ENCODE results near the gene SCD5.

Gene SCD5

GRCh38 chr4:82739287-82740190 lies 59.1 kb downstream of the SCD5 start:
- no peak overlapping the region for H2AK5ac ChIP-seq (ENCODE audit: low read depth, low read length)
- H3K36me3 ChIP-seq (replicated peaks in 1 of 2; ENCODE audit: control insufficient read depth in 2 of 2, insufficient read depth in 2 of 2, low read length in 2 of 2): peaks cover 0 to 7% of the 10 kb centered on the region in 2 donors
- H2BK15ac ChIP-seq (ENCODE audit: low read length): no peak overlapping the region
- peaks cover 0 to 2% of the 10 kb centered on the region in 2 donors for H3K4me1 ChIP-seq (ENCODE audit: control insufficient read depth in 2 of 2, insufficient read depth in 1 of 2, low read depth in 1 of 2, low read length in 2 of 2)
- no peak overlapping the region for H2BK120ac ChIP-seq (ENCODE audit: low read depth, low read length)
- no peaks in the 10 kb centered on the region for H3K79me1 ChIP-seq (ENCODE audit: low read depth, low read length)
- H3K27me3 ChIP-seq (ENCODE audit: control insufficient read depth in 3 of 3, insufficient read depth in 3 of 3, low read depth in 1 of 3, low read length in 3 of 3): no peaks in the 10 kb centered on the region
- H3K9me3 ChIP-seq (replicated peaks in 1 of 2; ENCODE audit: control insufficient read depth in 2 of 2, insufficient read depth in 1 of 2, low read depth in 1 of 2, low read length in 2 of 2): no peaks in the 10 kb centered on the region
- no peak overlapping the region for H3K14ac ChIP-seq (ENCODE audit: low read length)
- H3K9ac ChIP-seq (ENCODE audit: low read depth, low read length, poor library complexity): no peak overlapping the region
- no peak overlapping the region for H3K4me2 ChIP-seq (ENCODE audit: insufficient read depth, low read length, poor library complexity, severe bottlenecking)
- H2AFZ ChIP-seq (ENCODE audit: low read length): no peak overlapping the region
- no peak overlapping the region for H3K23ac ChIP-seq (ENCODE audit: low read depth, low read length, poor library complexity)
- H3K4me3 ChIP-seq (ENCODE audit: low read length in 2 of 2): no peak overlapping the region
- no peak overlapping the region for H3K27ac ChIP-seq (replicated peaks; ENCODE audit: low read length)
- peak; percentile 53 for DNase-seq (ENCODE audit: low spot score)
- H3K4ac ChIP-seq (ENCODE audit: low read length): no peak overlapping the region
- H3K18ac ChIP-seq (ENCODE audit: low read length): no peak overlapping the region
- no peak overlapping the region for H2BK5ac ChIP-seq (ENCODE audit: low read length)
- no peak overlapping the region for H4K8ac ChIP-seq (ENCODE audit: low read depth, low read length)
- no CpG with 5 or more reads among the region's 23 CpGs for WGBS, 2 donors (ENCODE audit: extremely low coverage in 2 of 2, insufficient read length in 2 of 2, insufficient replicate concordance in 1 of 2)
- no peak overlapping the region for H2BK12ac ChIP-seq (ENCODE audit: low read length)
- H4K91ac ChIP-seq (ENCODE audit: low read depth, low read length, poor library complexity): no peak overlapping the region

- no peak overlapping the region for H4K8ac ChIP-seq (ENCODE audit: low read depth, low read length)
- H2AK5ac ChIP-seq (ENCODE audit: low read depth, low read length): no peak overlapping the region
- H3K79me1 ChIP-seq (ENCODE audit: low read depth, low read length): no peaks in the 10 kb centered on the region
- no peak overlapping the region for H3K4ac ChIP-seq (ENCODE audit: low read length)
- H2BK15ac ChIP-seq (ENCODE audit: low read length): no peak overlapping the region
- H3K9me3 ChIP-seq (replicated peaks in 1 of 2; ENCODE audit: control insufficient read depth in 2 of 2, insufficient read depth in 1 of 2, low read depth in 1 of 2, low read length in 2 of 2): peaks cover 0 to 2% of the 10 kb centered on the region in 2 donors
- H3K23ac ChIP-seq (ENCODE audit: low read depth, low read length, poor library complexity): no peak overlapping the region
- no peak overlapping the region for H2BK12ac ChIP-seq (ENCODE audit: low read length)
- DNase-seq (ENCODE audit: low spot score): no peak
- no peaks in the 10 kb centered on the region for H3K27me3 ChIP-seq (ENCODE audit: control insufficient read depth in 3 of 3, insufficient read depth in 3 of 3, low read depth in 1 of 3, low read length in 3 of 3)
- H3K9ac ChIP-seq (ENCODE audit: low read depth, low read length, poor library complexity): no peak overlapping the region
- peaks cover 2 to 7% of the 10 kb centered on the region in 2 donors for H3K36me3 ChIP-seq (replicated peaks in 1 of 2; ENCODE audit: control insufficient read depth in 2 of 2, insufficient read depth in 2 of 2, low read length in 2 of 2)
- H3K4me2 ChIP-seq (ENCODE audit: insufficient read depth, low read length, poor library complexity, severe bottlenecking): no peak overlapping the region
- H2BK5ac ChIP-seq (ENCODE audit: low read length): no peak overlapping the region
- no peak overlapping the region for H3K4me3 ChIP-seq (ENCODE audit: low read length in 2 of 2)
- no peak overlapping the region for H3K27ac ChIP-seq (replicated peaks; ENCODE audit: low read length)
- H4K91ac ChIP-seq (ENCODE audit: low read depth, low read length, poor library complexity): no peak overlapping the region
- no peak overlapping the region for H3K14ac ChIP-seq (ENCODE audit: low read length)
- H2AFZ ChIP-seq (ENCODE audit: low read length): no peak overlapping the region
- H2BK120ac ChIP-seq (ENCODE audit: low read depth, low read length): no peak overlapping the region
- peaks cover 0 to 2% of the 10 kb centered on the region in 2 donors for H3K4me1 ChIP-seq (ENCODE audit: control insufficient read depth in 2 of 2, insufficient read depth in 1 of 2, low read depth in 1 of 2, low read length in 2 of 2)
- no peak overlapping the region for H3K18ac ChIP-seq (ENCODE audit: low read length)
Measured at GRCh38 chr4:82737354-82737753, 61.2 kb downstream of the SCD5 start.

- Histone ChIP-seq H4K91ac (ENCODE audit: low read depth, low read length, poor library complexity) (no peak overlapping the region), H3K9me3 (replicated peaks in 1 of 2; ENCODE audit: control insufficient read depth in 2 of 2, insufficient read depth in 1 of 2, low read depth in 1 of 2, low read length in 2 of 2) (peaks cover 4 to 8% of the 10 kb centered on the region in 2 donors), H3K9ac (ENCODE audit: low read depth, low read length, poor library complexity) (no peak overlapping the region), H2BK5ac (ENCODE audit: low read length) (no peak overlapping the region), H3K4me3 (ENCODE audit: low read length in 2 of 2) (no peak overlapping the region), H4K8ac (ENCODE audit: low read depth, low read length) (no peak overlapping the region), H3K27me3 (ENCODE audit: control insufficient read depth in 3 of 3, insufficient read depth in 3 of 3, low read depth in 1 of 3, low read length in 3 of 3) (no peaks in the 10 kb centered on the region), H3K4me1 (ENCODE audit: control insufficient read depth in 2 of 2, insufficient read depth in 1 of 2, low read depth in 1 of 2, low read length in 2 of 2) (no peaks in the 10 kb centered on the region), H3K4me2 (ENCODE audit: insufficient read depth, low read length, poor library complexity, severe bottlenecking) (no peak overlapping the region), H3K27ac (replicated peaks; ENCODE audit: low read length) (no peak overlapping the region), H3K23ac (ENCODE audit: low read depth, low read length, poor library complexity) (no peak overlapping the region), H3K79me1 (ENCODE audit: low read depth, low read length) (no peaks in the 10 kb centered on the region), H2AK5ac (ENCODE audit: low read depth, low read length) (no peak overlapping the region), H2BK15ac (ENCODE audit: low read length) (no peak overlapping the region), H2BK120ac (ENCODE audit: low read depth, low read length) (no peak overlapping the region), H3K36me3 (replicated peaks in 1 of 2; ENCODE audit: control insufficient read depth in 2 of 2, insufficient read depth in 2 of 2, low read length in 2 of 2) (peaks cover 2 to 7% of the 10 kb centered on the region in 2 donors), H3K18ac (ENCODE audit: low read length) (no peak overlapping the region), H3K14ac (ENCODE audit: low read length) (no peak overlapping the region), H3K4ac (ENCODE audit: low read length) (no peak overlapping the region), H2BK12ac (ENCODE audit: low read length) (no peak overlapping the region), H2AFZ (ENCODE audit: low read length) (no peak overlapping the region)
- no peak for DNase-seq (ENCODE audit: low spot score)
- WGBS, 2 donors (ENCODE audit: extremely low coverage in 2 of 2, insufficient read length in 2 of 2, insufficient replicate concordance in 1 of 2): no CpG with 5 or more reads among the region's 7 CpGs
Measured at GRCh38 chr4:82733636-82734035, 65.0 kb downstream of the SCD5 start.

GRCh38 chr4:82728301-82728700 lies 70.3 kb downstream of the SCD5 start:
- DNase-seq (ENCODE audit: low spot score): no peak

More at GRCh38 chr4:82728301-82728700, 70.3 kb downstream of the SCD5 start:
- Histone ChIP-seq H2AK5ac (ENCODE audit: low read depth, low read length) (no peak overlapping the region), H3K9ac (ENCODE audit: low read depth, low read length, poor library complexity) (no peak overlapping the region), H3K27ac (replicated peaks; ENCODE audit: low read length) (no peak overlapping the region), H3K23ac (ENCODE audit: low read depth, low read length, poor library complexity) (no peak overlapping the region), H3K4me2 (ENCODE audit: insufficient read depth, low read length, poor library complexity, severe bottlenecking) (no peak overlapping the region), H3K36me3 (replicated peaks in 1 of 2; ENCODE audit: control insufficient read depth in 2 of 2, insufficient read depth in 2 of 2, low read length in 2 of 2) (peaks cover 0 to 2% of the 10 kb centered on the region in 2 donors), H4K91ac (ENCODE audit: low read depth, low read length, poor library complexity) (no peak overlapping the region), H3K4ac (ENCODE audit: low read length) (no peak overlapping the region), H4K8ac (ENCODE audit: low read depth, low read length) (no peak overlapping the region), H3K9me3 (replicated peaks in 1 of 2; ENCODE audit: control insufficient read depth in 2 of 2, insufficient read depth in 1 of 2, low read depth in 1 of 2, low read length in 2 of 2) (peaks cover 4 to 8% of the 10 kb centered on the region in 2 donors), H2BK120ac (ENCODE audit: low read depth, low read length) (no peak overlapping the region), H2AFZ (ENCODE audit: low read length) (no peak overlapping the region), H2BK15ac (ENCODE audit: low read length) (no peak overlapping the region), H3K27me3 (ENCODE audit: control insufficient read depth in 3 of 3, insufficient read depth in 3 of 3, low read depth in 1 of 3, low read length in 3 of 3) (no peaks in the 10 kb centered on the region), H3K18ac (ENCODE audit: low read length) (no peak overlapping the region), H2BK12ac (ENCODE audit: low read length) (no peak overlapping the region), H3K14ac (ENCODE audit: low read length) (no peak overlapping the region), H3K4me1 (ENCODE audit: control insufficient read depth in 2 of 2, insufficient read depth in 1 of 2, low read depth in 1 of 2, low read length in 2 of 2) (no peaks in the 10 kb centered on the region), H3K4me3 (ENCODE audit: low read length in 2 of 2) (no peak overlapping the region), H2BK5ac (ENCODE audit: low read length) (no peak overlapping the region), H3K79me1 (ENCODE audit: low read depth, low read length) (no peaks in the 10 kb centered on the region)
- no CpG with 5 or more reads among the region's 1 CpG for WGBS, 2 donors (ENCODE audit: extremely low coverage in 2 of 2, insufficient read length in 2 of 2, insufficient replicate concordance in 1 of 2)

Measured in neuronal stem cell (in vitro differentiated cells).